GM13977 (cell line): ENCODE results near the gene FAM200B.

Experiments used
- DNase-seq: peaks from one replicate; pipeline ENCODE4 v3.0.0; 2012; ENCODE audit warnings: low spot score
- in situ Hi-C: fragments of 300-500 bp; cut with MboI; formaldehyde crosslinking; loops from one replicate; pipeline ENCODE4 v1.12.0; 2022; ENCODE audit warnings: low sequenced_read_pairs, low pct_unique_long_range_greater_than_20kb, mixed read lengths, inconsistent platforms; ENCODE audit not compliant: unreplicated experiment
- TF ChIP-seq, protein P1 (sequence below): IDR thresholded peaks from 2 replicates; pipeline ENCODE4 v1.5.1; 2012; ENCODE audit warnings: mild to moderate bottlenecking, control low read depth; ENCODE audit not compliant: insufficient read depth; ENCODE audit errors: extremely low read depth, missing control alignments

The FAM200B gene

DNA sequence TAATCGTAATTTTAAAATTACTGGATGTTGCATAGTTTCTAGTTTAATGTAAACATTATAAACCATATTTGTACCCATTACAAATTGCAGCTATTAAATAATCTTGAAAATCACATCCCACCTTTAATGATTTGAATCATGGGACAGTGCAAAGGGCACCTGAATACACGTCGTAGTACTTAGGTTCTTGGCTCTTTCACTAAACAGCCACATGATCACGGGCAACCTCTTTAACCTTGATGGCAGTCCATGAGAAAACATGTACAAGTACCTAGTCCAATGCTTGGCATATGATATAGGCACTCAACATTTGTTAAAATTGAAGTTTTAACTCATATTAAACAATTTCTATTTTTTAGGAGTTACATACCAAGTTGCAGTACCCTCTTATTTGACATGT is 14.6 kb upstream of the FAM200B start:
- in situ Hi-C loops = loop anchor here (25.0 kb wide), 1 partner anchor 655 kb away; the partner anchor contains the start of gene CPEB2
- TF ChIP-seq, protein P1, sequence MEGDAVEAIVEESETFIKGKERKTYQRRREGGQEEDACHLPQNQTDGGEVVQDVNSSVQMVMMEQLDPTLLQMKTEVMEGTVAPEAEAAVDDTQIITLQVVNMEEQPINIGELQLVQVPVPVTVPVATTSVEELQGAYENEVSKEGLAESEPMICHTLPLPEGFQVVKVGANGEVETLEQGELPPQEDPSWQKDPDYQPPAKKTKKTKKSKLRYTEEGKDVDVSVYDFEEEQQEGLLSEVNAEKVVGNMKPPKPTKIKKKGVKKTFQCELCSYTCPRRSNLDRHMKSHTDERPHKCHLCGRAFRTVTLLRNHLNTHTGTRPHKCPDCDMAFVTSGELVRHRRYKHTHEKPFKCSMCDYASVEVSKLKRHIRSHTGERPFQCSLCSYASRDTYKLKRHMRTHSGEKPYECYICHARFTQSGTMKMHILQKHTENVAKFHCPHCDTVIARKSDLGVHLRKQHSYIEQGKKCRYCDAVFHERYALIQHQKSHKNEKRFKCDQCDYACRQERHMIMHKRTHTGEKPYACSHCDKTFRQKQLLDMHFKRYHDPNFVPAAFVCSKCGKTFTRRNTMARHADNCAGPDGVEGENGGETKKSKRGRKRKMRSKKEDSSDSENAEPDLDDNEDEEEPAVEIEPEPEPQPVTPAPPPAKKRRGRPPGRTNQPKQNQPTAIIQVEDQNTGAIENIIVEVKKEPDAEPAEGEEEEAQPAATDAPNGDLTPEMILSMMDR = no peak
- no peak for DNase-seq

DNA sequence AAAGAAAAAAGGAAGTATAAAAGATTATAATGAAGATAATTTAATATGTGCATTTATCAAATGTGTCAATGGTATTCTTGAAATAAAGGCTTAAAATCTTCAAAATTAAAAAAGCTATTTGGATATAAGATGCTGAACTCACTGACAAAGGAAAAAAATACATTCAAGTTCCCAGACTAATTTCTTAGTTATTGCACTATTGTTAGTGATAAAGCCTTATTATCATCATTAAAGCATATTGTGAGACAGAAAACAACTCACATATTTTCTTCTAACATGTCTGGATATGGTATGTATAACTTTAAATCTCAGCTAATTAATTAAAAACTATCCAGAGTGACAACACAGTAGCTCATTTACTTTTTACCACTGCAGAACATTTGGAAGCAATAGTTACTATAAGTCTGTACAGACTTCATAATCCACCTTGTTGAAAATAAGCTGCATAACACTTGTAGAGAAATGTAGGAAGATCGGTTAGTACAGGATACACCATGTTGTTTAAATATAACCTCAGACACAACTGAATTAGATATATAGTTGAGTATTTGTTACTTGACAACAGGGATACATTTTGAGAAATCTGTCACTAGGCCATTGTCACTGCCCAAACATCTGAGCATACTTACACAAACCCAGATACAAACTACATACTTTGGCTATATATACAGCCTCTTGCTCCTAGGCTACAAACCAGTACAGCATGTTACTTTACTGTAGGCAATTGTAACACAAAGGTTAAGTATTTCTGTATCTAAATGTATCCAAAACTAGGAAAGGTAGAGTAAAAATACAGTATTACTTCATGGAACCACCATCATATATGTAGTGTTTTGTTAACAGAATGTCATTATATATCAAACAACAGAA is 12.8 kb upstream of the FAM200B start:
- DNase-seq = no peak
- TF ChIP-seq, protein P1 = no peak
- in situ Hi-C loops = loop anchor here (25.0 kb wide), 1 partner anchor 656 kb away; the partner anchor contains the start of gene CPEB2

DNA sequence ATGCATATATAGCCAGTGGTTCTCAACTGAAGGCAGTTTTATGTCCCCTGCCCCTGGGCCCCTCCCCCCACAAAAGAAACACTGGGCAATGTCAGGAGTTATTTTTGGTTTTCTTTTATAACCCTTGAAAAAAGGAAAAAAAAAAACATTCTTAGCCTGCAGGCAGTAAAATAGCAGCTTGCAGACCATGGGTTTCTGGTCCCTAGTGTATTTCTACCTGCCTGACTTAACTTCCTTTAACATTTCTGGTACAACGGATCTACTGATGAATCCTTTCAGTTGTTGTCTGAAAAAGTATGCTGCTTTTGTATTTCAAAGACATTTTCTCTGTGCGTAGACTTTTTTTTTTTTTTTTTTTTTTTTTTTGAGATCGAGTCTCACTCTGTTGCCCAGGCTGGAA is 11.1 kb upstream of the FAM200B start:
- TF ChIP-seq, protein P1 = no peak
- no peak for DNase-seq
- in situ Hi-C loops = loop anchor here (25.0 kb wide), 1 partner anchor 658 kb away; the partner anchor contains the start of gene CPEB2

DNA sequence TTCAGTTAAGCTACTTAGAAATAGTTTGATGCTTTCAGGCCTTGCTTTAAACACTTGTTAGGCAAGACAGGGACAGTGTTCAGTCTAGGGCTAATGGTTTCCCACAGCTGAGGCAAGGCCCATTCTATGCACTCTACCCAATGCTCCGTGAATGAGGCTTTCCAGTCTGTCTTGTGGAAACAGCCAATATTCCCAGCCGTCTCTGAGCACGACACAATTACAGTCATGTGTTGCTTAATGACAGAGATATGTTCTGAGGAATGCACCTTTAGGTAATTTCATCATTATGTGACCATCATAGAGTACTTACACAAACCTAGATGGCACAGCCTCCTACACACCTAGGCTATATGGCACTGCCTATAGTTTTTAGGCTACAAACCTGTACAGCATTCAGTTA is 9.5 kb upstream of the FAM200B start:
- TF ChIP-seq, protein P1 = no peak
- in situ Hi-C loops = loop anchor here (25.0 kb wide), 1 partner anchor 660 kb away; the partner anchor contains the start of gene CPEB2
- no peak for DNase-seq

DNA sequence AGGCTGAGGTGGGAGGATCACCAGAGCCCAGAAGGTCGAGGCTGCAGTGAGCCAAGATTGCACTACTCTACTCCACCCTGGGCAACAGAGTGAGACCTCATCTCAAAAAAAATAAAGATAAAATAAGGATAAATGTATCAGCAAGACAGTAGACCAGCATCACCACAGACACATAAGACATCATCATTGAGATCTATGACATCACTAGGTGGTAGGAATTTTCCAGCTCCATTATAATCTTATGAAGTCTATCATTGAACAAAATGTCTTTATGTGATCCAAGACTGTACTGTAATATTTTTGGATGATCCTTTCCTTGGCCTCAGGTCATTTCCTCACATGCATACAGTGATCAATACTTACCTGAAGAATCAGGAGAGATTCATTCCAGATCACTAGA is 8.3 kb upstream of the FAM200B start:
- TF ChIP-seq, protein P1 = no peak
- DNase-seq = no peak
- in situ Hi-C loops = loop anchor here (25.0 kb wide), 1 partner anchor 661 kb away; the partner anchor contains the start of gene CPEB2

DNA sequence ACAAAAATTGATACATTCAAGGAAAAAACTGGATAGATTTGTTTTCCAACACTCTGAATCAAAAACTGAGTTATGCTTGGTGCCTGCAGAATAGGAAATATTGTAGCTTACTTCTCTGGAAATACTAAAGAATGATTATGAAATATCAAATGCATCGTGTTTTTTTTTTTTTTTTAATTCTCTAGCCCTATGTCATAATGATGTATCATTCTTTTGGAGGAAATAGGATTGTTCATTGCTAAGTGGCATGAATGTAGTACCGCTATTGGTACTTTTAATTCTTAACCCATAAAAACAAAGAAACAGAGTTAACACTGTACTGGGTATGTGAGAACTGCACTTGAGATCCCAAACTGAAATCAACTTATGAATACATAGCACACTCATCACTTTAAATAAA is 7.6 kb upstream of the FAM200B start:
- in situ Hi-C loops = loop anchor here (25.0 kb wide), 1 partner anchor 662 kb away; the partner anchor contains the start of gene CPEB2
- TF ChIP-seq, protein P1 = no peak
- DNase-seq = no peak
